ENCODE data around the gene VSTM2A. TPM values are rescaled to one million over a fixed set of nuclear protein-coding genes. Genes with fewer than 3 reads are reported as not detected.
A peak's percentile ranks its signal among the peaks of the same experiment; 100 is the strongest.

VSTM2A gene
- total and polyA plus RNA-seq, 2 of the 8 experiments (the other 6 are each of a cell fraction or from before 2014, with no cell fraction given): 0.58 to 1.4 TPM

DNA sequence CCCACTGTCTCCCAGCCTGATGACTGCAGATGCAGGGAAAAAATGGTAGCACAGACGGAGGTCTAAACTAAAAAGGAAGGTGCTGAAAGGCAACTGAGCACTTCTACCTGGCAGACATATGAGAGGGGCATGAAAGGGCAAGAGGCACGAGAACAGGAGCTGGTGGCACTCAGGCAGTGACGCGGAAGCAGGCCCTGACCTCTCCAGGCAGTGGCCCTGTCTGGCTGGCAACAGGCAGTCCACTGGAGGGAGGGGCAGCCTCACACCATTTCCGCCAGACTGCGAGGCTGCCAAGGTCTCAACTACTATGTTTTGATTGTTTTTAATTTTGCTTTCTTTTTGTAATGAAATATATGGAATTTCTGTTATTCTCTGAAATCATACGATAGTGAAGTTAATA, 23.3 kb downstream of the VSTM2A start:
- Histone ChIP-seq H3K4me2 (ENCODE audit: insufficient read depth in 1 of 2, low read depth in 2 of 2, low read length in 2 of 2) (no peak overlapping the region), H2AFZ (ENCODE audit: low read length) (0 out of 2 replicates have a peak overlapping the region, but pooled peaks have one; percentile 25), H3K27me3 (replicated peaks in 1 of 4; ENCODE audit: control insufficient read depth in 3 of 4, extremely low read depth in 1 of 4, insufficient read depth in 3 of 4, low read length in 3 of 4) (no peaks in the 10 kb centered on the region), H3K18ac (ENCODE audit: extremely low read depth, low read length) (no peak overlapping the region), H4K20me1 (replicated peaks in 1 of 2; ENCODE audit: control insufficient read depth in 1 of 2, insufficient read depth in 2 of 2, low read length in 2 of 2) (no peaks in the 10 kb centered on the region), H3K9me3 (ENCODE audit: insufficient read depth in 2 of 2, low read depth in 1 of 2, low read length in 1 of 2) (no peaks in the 10 kb centered on the region), H3K27ac (ENCODE audit: low read depth, low read length) (no peak overlapping the region), H2BK15ac (ENCODE audit: low read length) (no peak overlapping the region), H3K9ac (replicated peaks in 1 of 4; ENCODE audit: extremely low read depth in 1 of 4, low read depth in 3 of 4, low read length in 3 of 4) (no peak overlapping the region), H3K4ac (replicated peaks; ENCODE audit: insufficient read length, low read depth, low read length) (no peak overlapping the region), H3K23me2 (ENCODE audit: low read depth, low read length) (no peaks in the 10 kb centered on the region), H3K4me3 (ENCODE audit: extremely low read depth in 1 of 4, insufficient read depth in 2 of 4, low read depth in 3 of 4, low read length in 4 of 4) (no peak overlapping the region), H3K4me1 (replicated peaks in 1 of 4; ENCODE audit: control insufficient read depth in 3 of 4, insufficient read depth in 4 of 4, low read length in 3 of 4) (peaks cover 0 to 3% (median 0%) of the 10 kb centered on the region in 4 experiments; a peak in 1 of 7 replicates), H3K56ac (replicated peaks; ENCODE audit: insufficient read length, low read depth, low read length) (no peak overlapping the region), H3K79me2 (ENCODE audit: control insufficient read depth in 1 of 2, insufficient read depth in 2 of 2, low read length in 2 of 2) (no peaks in the 10 kb centered on the region), H3K79me1 (ENCODE audit: low read depth, low read length) (no peaks in the 10 kb centered on the region), H3K14ac (ENCODE audit: insufficient read length) (no peak overlapping the region), H2AK5ac (ENCODE audit: low read depth, low read length) (no peak overlapping the region), H3K23ac (ENCODE audit: insufficient read length) (no peak overlapping the region), H2BK20ac (ENCODE audit: low read length) (no peak overlapping the region), H4K5ac (ENCODE audit: insufficient read length, low read depth, low read length) (no peak overlapping the region), H3K36me3 (ENCODE audit: control insufficient read depth in 2 of 4, insufficient read depth in 4 of 4, low read length in 3 of 4) (no peaks in the 10 kb centered on the region), H2BK5ac (ENCODE audit: low read depth, low read length) (no peak overlapping the region), H2BK12ac (ENCODE audit: low read depth, low read length) (no peak overlapping the region), H4K91ac (replicated peaks; ENCODE audit: insufficient read length, low read length) (no peak overlapping the region), H4K8ac (ENCODE audit: extremely low read depth, insufficient read depth, low read length) (no peak overlapping the region; the same call in 1 of the 2 replicates), H2BK120ac (replicated peaks; ENCODE audit: low read depth, low read length) (no peak overlapping the region)
- 86% methylated on average over 7 of the region's 7 CpGs; no CpG with 5 or more reads in 1 of the 2 experiments for WGBS, 2 experiments (ENCODE audit: extremely low coverage in 1 of 2, insufficient coverage in 1 of 2, insufficient read length in 1 of 2, insufficient replicate concordance in 2 of 2, low coverage in 1 of 2, low lambda C conversion rate in 2 of 2, missing lambda C conversion rate in 1 of 2)
- TF ChIP-seq EGR1 (IDR thresholded peaks at IDR 0.05; ENCODE audit: borderline replicate concordance, low read depth, low read length): no peak
- TF ChIP-seq, protein P1, sequence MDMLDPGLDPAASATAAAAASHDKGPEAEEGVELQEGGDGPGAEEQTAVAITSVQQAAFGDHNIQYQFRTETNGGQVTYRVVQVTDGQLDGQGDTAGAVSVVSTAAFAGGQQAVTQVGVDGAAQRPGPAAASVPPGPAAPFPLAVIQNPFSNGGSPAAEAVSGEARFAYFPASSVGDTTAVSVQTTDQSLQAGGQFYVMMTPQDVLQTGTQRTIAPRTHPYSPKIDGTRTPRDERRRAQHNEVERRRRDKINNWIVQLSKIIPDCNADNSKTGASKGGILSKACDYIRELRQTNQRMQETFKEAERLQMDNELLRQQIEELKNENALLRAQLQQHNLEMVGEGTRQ (IDR thresholded peaks at IDR 0.05; ENCODE audit: low read length): no peak
- TF ChIP-seq SRF (IDR thresholded peaks at IDR 0.05; ENCODE audit: low read depth, low read length): no peak
- no peak for TF ChIP-seq HDAC6 (IDR thresholded peaks at IDR 0.05; ENCODE audit: low read depth, low read length)
- TF ChIP-seq POU5F1 (IDR thresholded peaks at IDR 0.05; ENCODE audit: low read depth, low read length): no peak
- no peak for TF ChIP-seq JUND (IDR thresholded peaks at IDR 0.05; ENCODE audit: low read length)
- no peak for TF ChIP-seq CBX8 (IDR thresholded peaks at IDR 0.05; ENCODE audit: borderline replicate concordance, low read depth, low read length)
- no peak for TF ChIP-seq SIRT6 (IDR thresholded peaks at IDR 0.05; ENCODE audit: low read length)
- TF ChIP-seq FOSL1 (IDR thresholded peaks at IDR 0.05; ENCODE audit: insufficient read depth, low read depth, low read length): no peak
- DNase-seq (ENCODE audit: low read depth in 1 of 2, low spot score in 2 of 2) (no peak), FAIRE-seq (no peak)
- POLR2A ChIA-PET (ENCODE audit: partially characterized antibody): no interaction called here
- CTCF ChIA-PET (ENCODE audit: partially characterized antibody): no interaction called here

Measured in H1 (cell line).